Measurements from ENCODE around the gene FPR2. TPM values are rescaled to one million over a fixed set of nuclear protein-coding genes. Genes with fewer than 3 reads are reported as not detected.

The FPR2 gene
- total and polyA plus RNA-seq, 2 of the 13 experiments (the other 11 are each of a cell fraction or from before 2014, with no cell fraction given), result not detected

GRCh38 chr19:51792932-51793331, 32.0 kb downstream of the FPR2 start (continued):
- TF ChIP-seq RXRA (CRISPR knock-in tag; IDR thresholded peaks at IDR 0.05) (no peak), KLF16 (CRISPR knock-in tag; IDR thresholded peaks at IDR 0.05) (no peak), STAG1 (CRISPR knock-in tag; IDR thresholded peaks at IDR 0.05) (no peak)

- BruUV-seq (replicated peaks), result no TSS peak
- Histone ChIP-seq H2AFZ (ENCODE audit: low read length) (no peak overlapping the region), H4K20me1 (ENCODE audit: insufficient read depth, low read length) (no peaks in the 10 kb centered on the region), H3K79me2 (ENCODE audit: insufficient read depth, low read length) (no peaks in the 10 kb centered on the region), H3K36me3 (replicated peaks in 1 of 2; ENCODE audit: control insufficient read depth in 1 of 2, insufficient read depth in 2 of 2, low read length in 2 of 2) (no peaks in the 10 kb centered on the region), H3K27me3 (ENCODE audit: control insufficient read depth in 1 of 2, insufficient read depth in 2 of 2, low read length in 2 of 2) (no peaks in the 10 kb centered on the region), H3K9me3 (ENCODE audit: low read length) (peaks cover 7% of the 10 kb centered on the region; the same call in 1 of the 2 replicates), H3K4me3 (replicated peaks in 1 of 3; ENCODE audit: insufficient read depth in 1 of 3, low read depth in 2 of 3, low read length in 3 of 3) (no peak overlapping the region), H3K27ac (ENCODE audit: extremely low read length, insufficient read depth, low read length) (no peak overlapping the region), H3K9ac (ENCODE audit: insufficient read depth, low read depth, low read length) (no peak overlapping the region), H3K4me2 (ENCODE audit: low read depth, low read length) (no peak overlapping the region), H3K4me1 (ENCODE audit: insufficient read depth, low read length) (no peaks in the 10 kb centered on the region)
- FAIRE-seq (no peak), ATAC-seq (no peak), DNase-seq (ENCODE audit: low spot score) (no peak)
- POLR2A ChIA-PET, result no interaction called here
- TF ChIP-seq DBP (CRISPR knock-in tag; IDR thresholded peaks at IDR 0.05; ENCODE audit: not compliant biosample characterization), result no peak
- TF ChIP-seq UBTF (CRISPR knock-in tag; IDR thresholded peaks at IDR 0.05), result no peak
- TF ChIP-seq GATAD1 (CRISPR knock-in tag; IDR thresholded peaks at IDR 0.05), result no peak
- in situ Hi-C loops (cut with HindIII; ENCODE audit: extremely low pct_ligation_motif_present, low pct_unique_long_range_greater_than_20kb), result no loop called here
- intact Hi-C loops (cut with micrococcal nuclease; ENCODE audit: unreplicated experiment), result no loop called here
- CTCF ChIA-PET (ENCODE audit: low intra/inter-chr PET ratio, low total read pairs), result no interaction called here
- WGBS (ENCODE audit: low lambda C conversion rate), result 5% methylated on average over 2 of the region's 2 CpGs
Observed at GRCh38 chr19:51793994-51794393, 33.0 kb downstream of the FPR2 start.

Measured in HepG2 (cell line).